ENCODE data around the gene TIMM9.
"Not testable (repeated sequence)": the region's sequence is repeated elsewhere in the genome, so short reads cannot be mapped to it uniquely, and the experiment has no call there.

TIMM9 gene

GRCh38 chr14:58398895-58399294, 28.4 kb downstream of the TIMM9 start:
- no peak for DNase-seq

GRCh38 chr14:58398495-58398894, 28.8 kb downstream of the TIMM9 start:
- DNase-seq, result no peak

GRCh38 chr14:58397156-58397555, 30.2 kb downstream of the TIMM9 start:
- no peak for DNase-seq

GRCh38 chr14:58395812-58396788, 31.2 kb downstream of the TIMM9 start, which contains the start of gene TOMM20L:
TSS of gene TOMM20L (plus strand) at chr14:58395930. CDS start at chr14:58395958, 28 bp downstream.
- peak in 32 of 56 donors; percentile 6 to 71 (median 30) for DNase-seq

- DNase-seq, result no peak
Measured at GRCh38 chr14:58395562-58395811, 31.8 kb downstream of the TIMM9 start.

GRCh38 chr14:58390830-58391229, 36.5 kb downstream of the TIMM9 start:
- no peak for DNase-seq

GRCh38 chr14:58376791-58377190, 50.5 kb downstream of the TIMM9 start:
- DNase-seq, result no peak

GRCh38 chr14:58368956-58369355, 58.4 kb downstream of the TIMM9 start:
- no peak for DNase-seq

- no peak for DNase-seq
Measured at GRCh38 chr14:58367296-58367695, 60.0 kb downstream of the TIMM9 start.

GRCh38 chr14:58364316-58364715, 63.0 kb downstream of the TIMM9 start:
- DNase-seq, result no peak

- DNase-seq, result no peak
Measured at GRCh38 chr14:58362798-58363412, 64.4 kb downstream of the TIMM9 start.

GRCh38 chr14:58362272-58362671, 65.1 kb downstream of the TIMM9 start:
- DNase-seq, result not testable (repeated sequence)
